ENCODE measurements around the gene STXBP6. TPM values are rescaled to one million over a fixed set of nuclear protein-coding genes. Genes with fewer than 3 reads are reported as not detected.

STXBP6 gene
- total RNA-seq, 4 donors from 2014 or later = 4.4 to 19.9 (median 8.2) TPM

- ATAC-seq (ENCODE audit: low FRiP score) = peak; percentile 94
- TF ChIP-seq CTCF (IDR thresholded peaks at IDR 0.05) = no peak
- DNase-seq (ENCODE audit: low spot score) = no peak
Observed at GRCh38 chr14:25006961-25007795, 42.8 kb downstream of the STXBP6 start.

- no peak for ATAC-seq (ENCODE audit: low FRiP score)
- TF ChIP-seq CTCF (IDR thresholded peaks at IDR 0.05) = no peak
- no peak for DNase-seq (ENCODE audit: low spot score)
Observed at GRCh38 chr14:25006031-25006430, 43.9 kb downstream of the STXBP6 start.

DNA sequence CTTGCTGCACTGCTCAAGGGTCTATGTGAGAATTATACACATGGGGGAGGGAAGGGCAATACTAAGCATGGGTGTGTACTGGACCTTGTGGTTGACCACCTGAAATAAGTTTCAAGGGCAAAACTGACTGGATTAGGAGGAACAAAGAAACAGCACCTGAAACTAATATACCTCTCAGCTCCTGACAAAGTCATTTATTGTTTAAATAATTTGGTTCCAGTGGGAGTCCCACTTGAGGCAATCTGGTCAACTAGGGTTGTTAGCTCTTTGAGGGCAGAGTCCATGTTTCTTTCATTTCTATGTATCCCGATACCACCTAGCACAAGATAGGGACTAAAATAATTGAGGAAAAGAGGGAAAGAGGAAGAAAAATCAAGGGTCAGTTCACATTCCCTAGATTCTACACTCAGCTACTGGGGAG is 45.5 kb downstream of the STXBP6 start:
- DNase-seq (ENCODE audit: low spot score) (no peak), ATAC-seq (ENCODE audit: low FRiP score) (no peak)
- TF ChIP-seq CTCF (IDR thresholded peaks at IDR 0.05) = no peak

- no peak for DNase-seq (ENCODE audit: low spot score)
- ATAC-seq (ENCODE audit: low FRiP score) = no peak
- TF ChIP-seq CTCF (IDR thresholded peaks at IDR 0.05) = no peak
Observed at GRCh38 chr14:25003537-25003936, 46.4 kb downstream of the STXBP6 start.

DNA sequence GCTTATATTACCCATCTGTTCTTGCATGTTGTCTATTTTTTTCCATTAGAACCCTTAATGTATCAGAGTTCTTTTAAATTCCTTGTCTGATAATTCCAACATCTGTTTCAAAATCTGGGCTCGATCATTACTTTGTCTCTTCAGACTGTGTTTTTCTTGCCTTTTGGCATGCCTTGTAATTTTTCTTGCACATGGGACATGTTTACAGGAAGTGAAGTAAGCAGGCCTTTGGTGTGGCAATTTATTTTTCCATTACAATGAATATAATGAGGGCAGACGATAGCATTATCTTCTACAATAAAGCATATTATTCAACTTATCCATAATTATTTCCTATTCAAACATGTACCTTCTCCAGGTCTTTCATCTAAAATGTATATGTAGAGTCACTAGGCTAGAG is 48.3 kb downstream of the STXBP6 start:
- ATAC-seq (ENCODE audit: low FRiP score) (no peak), DNase-seq (ENCODE audit: low spot score) (no peak)
- no peak for TF ChIP-seq CTCF (IDR thresholded peaks at IDR 0.05)

- ATAC-seq (ENCODE audit: low FRiP score) = no peak
Observed at GRCh38 chr14:25001156-25001555, 48.8 kb downstream of the STXBP6 start.

More at GRCh38 chr14:25001156-25001555, 48.8 kb downstream of the STXBP6 start:
- no peak for TF ChIP-seq CTCF (IDR thresholded peaks at IDR 0.05)
- DNase-seq (ENCODE audit: low spot score) = no peak
